Measurements from ENCODE around the gene CALHM4. TPM values are rescaled to one million over a fixed set of nuclear protein-coding genes. Genes with fewer than 3 reads are reported as not detected.
A peak's percentile ranks its signal among the peaks of the same experiment; 100 is the strongest.

Gene CALHM4
- total and polyA plus RNA-seq, 12 donors: 0.09 to 0.26 (median 0.22) TPM; not detected in 9

DNA sequence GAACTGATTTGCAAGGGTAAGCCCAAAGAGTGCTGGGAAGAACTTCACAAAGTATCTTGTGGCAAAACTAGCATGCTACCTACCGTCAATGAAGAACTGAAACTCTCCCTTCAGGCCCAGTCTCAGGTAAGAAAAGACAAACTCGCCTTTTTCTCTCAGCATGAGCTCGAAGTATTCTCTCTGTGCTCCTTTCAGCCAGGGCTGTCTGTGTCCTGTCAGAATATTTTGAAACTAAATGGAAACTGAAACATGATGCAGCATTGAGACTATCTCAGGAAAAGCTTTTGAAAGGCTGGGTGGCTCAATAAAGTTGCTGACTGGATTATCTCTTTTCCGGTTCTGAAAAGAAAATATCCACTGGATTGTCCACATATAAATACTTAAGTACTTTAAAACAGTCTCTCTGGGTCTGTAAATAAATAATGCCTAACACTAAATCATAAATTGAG is 41.4 kb upstream of the CALHM4 start:
- ATAC-seq (peak in 6 of 8 donors; percentile 40 to 85 (median 63)), DNase-seq (no peak)
- H3K4me3 ChIP-seq: peak overlapping the region; percentile 27 to 60 (median 52)
- 37 to 39% methylated on average over 4 of the region's 4 CpGs for WGBS, 2 donors
- no peaks in the 10 kb centered on the region for H3K27me3 ChIP-seq
- intact Hi-C loops (cut with DNase I): loop anchor here in 3 of 10 donors (2.0 kb wide), 2 partner anchors 15 to 17 kb away; no protein-coding TSS in a partner anchor
- TF ChIP-seq, protein P1, sequence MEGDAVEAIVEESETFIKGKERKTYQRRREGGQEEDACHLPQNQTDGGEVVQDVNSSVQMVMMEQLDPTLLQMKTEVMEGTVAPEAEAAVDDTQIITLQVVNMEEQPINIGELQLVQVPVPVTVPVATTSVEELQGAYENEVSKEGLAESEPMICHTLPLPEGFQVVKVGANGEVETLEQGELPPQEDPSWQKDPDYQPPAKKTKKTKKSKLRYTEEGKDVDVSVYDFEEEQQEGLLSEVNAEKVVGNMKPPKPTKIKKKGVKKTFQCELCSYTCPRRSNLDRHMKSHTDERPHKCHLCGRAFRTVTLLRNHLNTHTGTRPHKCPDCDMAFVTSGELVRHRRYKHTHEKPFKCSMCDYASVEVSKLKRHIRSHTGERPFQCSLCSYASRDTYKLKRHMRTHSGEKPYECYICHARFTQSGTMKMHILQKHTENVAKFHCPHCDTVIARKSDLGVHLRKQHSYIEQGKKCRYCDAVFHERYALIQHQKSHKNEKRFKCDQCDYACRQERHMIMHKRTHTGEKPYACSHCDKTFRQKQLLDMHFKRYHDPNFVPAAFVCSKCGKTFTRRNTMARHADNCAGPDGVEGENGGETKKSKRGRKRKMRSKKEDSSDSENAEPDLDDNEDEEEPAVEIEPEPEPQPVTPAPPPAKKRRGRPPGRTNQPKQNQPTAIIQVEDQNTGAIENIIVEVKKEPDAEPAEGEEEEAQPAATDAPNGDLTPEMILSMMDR (IDR thresholded peaks at IDR 0.05): no peak
- peaks cover 0 to 14% (median 0%) of the 10 kb centered on the region in 11 donors for H3K9me3 ChIP-seq
- peaks cover 0 to 19% (median 6%) of the 10 kb centered on the region in 9 donors for H3K36me3 ChIP-seq
- peak overlapping the region; percentile 76 to 92 (median 86) for H3K27ac ChIP-seq
- peaks cover 0 to 24% (median 14%) of the 10 kb centered on the region in 9 donors for H3K4me1 ChIP-seq

DNA sequence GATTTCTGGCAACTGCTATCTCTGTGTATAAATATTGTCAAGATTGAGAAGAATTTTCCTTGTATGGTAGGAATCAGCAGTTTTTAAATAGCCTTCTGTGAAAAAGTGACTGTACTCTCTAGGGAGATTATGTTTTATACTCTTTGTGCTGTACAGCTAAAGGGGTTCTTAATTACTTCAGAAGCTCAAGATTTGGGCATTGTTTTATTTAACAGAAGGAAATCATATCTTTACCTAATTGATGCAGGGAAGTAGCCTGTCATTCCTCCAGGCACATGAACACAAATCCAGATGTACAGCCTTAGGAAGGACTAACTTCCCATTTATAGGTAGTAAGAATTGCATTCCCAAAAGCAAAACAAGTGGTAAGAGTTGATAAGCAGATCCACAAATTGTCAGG is 40.8 kb upstream of the CALHM4 start:
- Histone ChIP-seq H3K27ac (peak overlapping the region; percentile 76 to 92 (median 86)), H3K4me3 (peak overlapping the region; percentile 27 to 60 (median 52)), H3K9me3 (peaks cover 0 to 14% (median 0%) of the 10 kb centered on the region in 11 donors), H3K27me3 (no peaks in the 10 kb centered on the region), H3K36me3 (peaks cover 0 to 25% (median 6%) of the 10 kb centered on the region in 9 donors), H3K4me1 (peaks cover 0 to 24% (median 14%) of the 10 kb centered on the region in 9 donors)
- TF ChIP-seq, protein P1 (IDR thresholded peaks at IDR 0.05): no peak
- peak in 6 of 8 donors; percentile 42 to 58 (median 48) for ATAC-seq
- DNase-seq: no peak
- intact Hi-C loops (cut with DNase I): loop anchor here in 3 of 10 donors (2.0 kb wide), 2 partner anchors 14 to 16 kb away; no protein-coding TSS in a partner anchor

DNA sequence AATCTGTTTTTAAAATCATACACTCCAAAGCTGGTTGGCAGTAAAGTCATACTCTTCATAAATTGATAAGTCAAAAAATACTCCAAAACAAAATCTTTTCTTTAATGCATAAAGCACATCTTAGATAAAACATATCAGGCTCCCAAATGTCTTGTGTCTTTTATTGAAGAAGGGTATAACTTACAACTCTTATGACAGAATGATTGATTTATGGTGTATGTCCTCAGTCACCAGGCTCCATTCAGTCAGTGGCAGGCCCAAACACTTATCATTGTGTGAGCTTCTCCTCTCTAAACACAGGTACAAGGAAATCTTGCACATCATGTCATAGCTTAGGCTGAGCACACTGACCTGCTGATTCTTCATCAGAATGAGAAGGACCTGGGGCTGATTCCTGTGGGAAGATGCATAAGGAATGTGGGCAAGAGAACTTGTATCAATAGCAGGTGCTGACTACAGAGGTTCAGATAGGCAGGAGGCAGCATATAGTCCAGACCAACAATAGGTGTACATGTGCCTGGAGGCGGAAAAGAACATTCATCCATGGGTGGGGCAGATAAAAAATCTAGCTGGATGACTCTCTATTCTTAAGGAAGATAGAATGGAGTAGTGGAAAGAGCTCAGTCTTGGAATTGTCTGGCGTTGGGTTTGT is 40.2 kb upstream of the CALHM4 start:
- no peak for ATAC-seq
- Histone ChIP-seq H3K4me3 (peak overlapping the region in 9 of 10 donors; percentile 37 to 60 (median 56)), H3K27me3 (no peaks in the 10 kb centered on the region), H3K36me3 (peaks cover 0 to 31% (median 6%) of the 10 kb centered on the region in 9 donors), H3K4me1 (peaks cover 0 to 24% (median 14%) of the 10 kb centered on the region in 9 donors), H3K9me3 (peaks cover 0 to 13% (median 0%) of the 10 kb centered on the region in 11 donors), H3K27ac (peak overlapping the region in 6 of 10 donors; percentile 76 to 92 (median 86))
- no peak for DNase-seq
- 77 to 85% methylated on average over 2 of the region's 2 CpGs for WGBS, 2 donors
- intact Hi-C loops (cut with DNase I): loop anchor here in 3 of 10 donors (2.0 kb wide), 2 partner anchors 13 to 15 kb away; no protein-coding TSS in a partner anchor
- TF ChIP-seq, protein P1 (IDR thresholded peaks at IDR 0.05): no peak

DNA sequence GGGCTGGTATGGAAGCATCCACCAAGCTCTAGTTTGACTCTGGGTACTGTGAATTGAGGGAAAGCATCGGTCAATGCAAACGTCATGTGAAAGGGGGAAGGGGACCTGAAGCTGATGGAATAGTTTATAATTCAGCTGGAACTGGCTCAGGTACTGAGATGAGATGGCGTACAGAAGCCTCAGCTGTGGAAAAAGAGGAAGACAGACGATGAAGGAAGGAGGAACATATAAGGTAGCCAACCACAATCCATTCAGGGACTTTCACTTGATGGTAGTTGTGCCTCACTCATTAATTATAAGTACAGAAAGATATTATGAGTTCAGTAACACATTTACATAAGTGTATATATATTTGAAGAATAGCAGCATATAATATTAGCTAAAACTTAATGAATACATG is 39.4 kb upstream of the CALHM4 start:
- Histone ChIP-seq H3K27me3 (no peaks in the 10 kb centered on the region), H3K9me3 (peaks cover 0 to 6% (median 0%) of the 10 kb centered on the region in 11 donors), H3K27ac (no peak overlapping the region), H3K4me1 (peaks cover 0 to 30% (median 14%) of the 10 kb centered on the region in 9 donors), H3K4me3 (peak overlapping the region in 6 of 10 donors; percentile 43 to 60 (median 58)), H3K36me3 (peaks cover 0 to 39% (median 6%) of the 10 kb centered on the region in 9 donors)
- no peak for ATAC-seq
- TF ChIP-seq, protein P1 (IDR thresholded peaks at IDR 0.05): no peak
- 85 to 88% methylated on average over 4 of the region's 4 CpGs for WGBS, 2 donors
- no peak for DNase-seq
- intact Hi-C loops (cut with DNase I): no loop called here

Data from heart right ventricle (tissue), 16 donors.